ENCODE data around the gene LGR6.
"Not testable (repeated sequence)": the region's sequence is repeated elsewhere in the genome, so short reads cannot be mapped to it uniquely, and the experiment has no call there.

The LGR6 gene

GRCh38 chr1:202241376-202242079, 47.9 kb downstream of the LGR6 start:
- no peak for DNase-seq

DNA sequence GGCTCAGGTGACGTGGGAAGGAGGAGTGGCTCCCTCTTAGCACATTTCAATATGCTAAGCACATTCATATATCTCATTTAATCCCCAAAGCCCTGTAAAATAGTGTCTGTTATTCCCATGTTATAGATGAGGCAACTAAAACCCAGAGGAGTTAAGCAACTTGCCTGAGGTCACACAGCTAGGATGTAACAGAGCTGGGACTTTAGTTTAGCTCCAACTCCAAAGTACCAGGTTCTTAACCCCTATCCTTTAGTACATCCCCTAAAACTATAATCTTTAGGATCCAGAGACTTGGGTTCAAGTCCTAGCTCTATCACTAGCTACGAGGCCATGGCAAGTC, 48.5 kb downstream of the LGR6 start:
- no peak for DNase-seq

DNA sequence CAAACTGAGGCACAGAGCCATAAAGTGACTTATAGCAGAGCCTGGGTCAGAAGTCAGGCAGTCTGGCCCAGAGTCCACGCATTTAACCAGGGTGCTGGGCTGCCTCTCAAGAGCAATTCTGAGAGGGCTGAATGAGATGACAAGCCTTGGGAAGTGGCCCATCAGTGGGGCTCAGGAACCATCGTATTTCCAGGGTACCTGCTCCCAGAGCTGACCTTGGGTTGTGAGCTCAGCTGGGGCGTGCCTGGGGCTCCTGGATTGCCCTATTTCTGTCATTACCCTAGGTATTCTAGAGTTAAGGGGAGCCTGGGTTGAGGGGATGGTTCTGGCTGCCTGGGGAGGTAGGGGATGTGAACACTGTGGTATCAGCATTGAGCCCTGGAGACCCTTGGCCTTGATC, 49.4 kb downstream of the LGR6 start:
- DNase-seq, result no peak

DNA sequence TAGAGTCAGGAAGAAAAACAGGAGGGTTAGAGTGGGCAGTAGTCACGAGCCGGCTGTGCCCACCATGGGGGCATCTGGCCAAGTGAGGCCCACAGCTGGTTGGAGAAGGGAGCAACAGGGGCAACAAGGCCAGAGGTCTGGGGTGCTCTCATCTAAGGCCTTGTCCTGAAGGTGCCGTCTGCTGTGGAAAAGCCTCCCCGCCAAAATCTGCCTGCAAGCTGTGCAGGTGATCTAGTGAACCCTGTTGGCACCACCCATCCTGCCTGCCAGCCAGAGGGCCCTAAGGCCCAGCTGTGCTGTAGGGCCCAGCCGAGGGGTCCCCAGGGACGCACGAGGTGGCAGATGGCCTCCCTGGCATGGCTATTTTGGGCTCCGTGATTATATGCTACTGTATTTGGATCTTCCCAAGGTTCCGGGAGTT, 51.3 kb downstream of the LGR6 start:
- DNase-seq, result no peak

DNA sequence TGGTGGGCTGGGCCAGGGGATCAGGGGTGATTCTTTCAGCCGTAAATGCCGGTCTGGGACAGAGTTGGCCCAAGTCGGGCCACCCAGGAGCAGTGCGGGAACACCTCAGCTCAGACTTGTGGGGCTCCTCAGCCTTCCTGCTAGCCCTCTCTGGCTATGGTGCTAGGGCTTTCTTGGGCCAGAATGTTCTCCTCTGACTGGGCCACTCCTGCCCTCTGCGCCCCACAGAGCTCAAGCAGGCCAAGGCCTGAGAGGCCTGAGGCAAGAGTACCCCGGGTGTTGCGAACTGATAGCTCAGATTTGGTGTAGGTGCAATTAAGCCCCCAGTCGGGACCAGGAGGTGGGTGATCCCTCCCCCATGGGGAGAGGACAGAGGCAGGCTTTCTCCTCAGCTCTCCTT, 51.8 kb downstream of the LGR6 start:
- DNase-seq, result no peak

DNA sequence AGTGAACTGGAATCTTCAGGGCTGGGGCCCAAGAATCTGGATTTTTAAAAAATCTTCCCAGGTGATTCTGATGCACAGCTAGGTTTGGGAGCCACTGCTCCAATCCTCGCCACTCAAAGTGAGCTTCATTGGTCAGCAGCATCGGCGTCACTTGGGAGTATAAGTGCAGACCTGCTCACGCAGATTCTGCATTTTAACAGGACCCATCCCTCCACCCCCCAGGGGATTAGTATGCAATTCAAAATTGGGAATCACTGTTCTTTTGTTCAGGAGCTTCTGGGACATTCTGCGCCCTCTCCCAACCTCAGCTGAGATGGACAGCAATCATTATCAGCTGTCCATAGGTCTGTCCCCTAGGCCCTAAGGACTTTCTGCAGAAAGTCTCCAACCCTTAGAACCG, 53.5 kb downstream of the LGR6 start:
- DNase-seq, result no peak

GRCh38 chr1:202247837-202248795, 54.5 kb downstream of the LGR6 start:
- no peak for DNase-seq

DNA sequence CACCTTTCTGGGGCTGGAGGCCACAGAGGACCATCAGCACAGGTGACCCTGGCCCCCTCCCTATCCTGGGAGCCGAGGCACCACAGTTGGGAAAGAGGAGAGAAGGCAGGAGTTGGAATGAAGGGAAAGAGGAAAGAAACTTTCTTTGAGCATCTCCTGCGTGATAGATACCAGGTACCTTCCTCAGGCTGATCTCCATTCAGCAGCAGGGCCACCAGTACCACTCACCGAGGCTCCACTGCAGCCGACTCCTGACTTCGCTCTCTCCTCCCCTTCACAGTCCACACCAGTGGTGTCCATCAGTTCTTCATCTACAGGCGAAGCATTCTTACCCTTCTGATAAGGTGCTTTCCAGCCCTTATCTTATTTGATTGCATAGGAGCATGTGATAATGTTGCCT, 55.3 kb downstream of the LGR6 start:
- no peak for DNase-seq

DNA sequence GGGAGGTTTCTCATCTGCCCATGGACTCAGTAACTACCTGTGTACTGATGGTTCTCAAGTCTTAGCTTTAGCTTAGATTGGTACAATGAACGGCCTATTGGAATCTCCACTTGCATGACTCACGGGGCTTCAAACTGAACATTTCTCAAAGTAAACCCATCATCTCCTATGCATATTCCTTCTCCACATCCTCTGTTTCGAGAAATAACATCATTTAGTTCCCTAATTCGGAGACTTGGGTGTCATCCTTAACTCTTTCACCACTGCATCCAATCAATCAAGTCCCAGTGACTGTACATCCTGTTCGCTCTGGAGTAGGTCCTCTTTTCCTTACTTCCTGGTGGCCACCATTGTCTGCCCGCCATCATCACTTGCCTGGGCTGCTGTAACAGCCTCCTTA, 55.8 kb downstream of the LGR6 start:
- DNase-seq, result no peak

DNA sequence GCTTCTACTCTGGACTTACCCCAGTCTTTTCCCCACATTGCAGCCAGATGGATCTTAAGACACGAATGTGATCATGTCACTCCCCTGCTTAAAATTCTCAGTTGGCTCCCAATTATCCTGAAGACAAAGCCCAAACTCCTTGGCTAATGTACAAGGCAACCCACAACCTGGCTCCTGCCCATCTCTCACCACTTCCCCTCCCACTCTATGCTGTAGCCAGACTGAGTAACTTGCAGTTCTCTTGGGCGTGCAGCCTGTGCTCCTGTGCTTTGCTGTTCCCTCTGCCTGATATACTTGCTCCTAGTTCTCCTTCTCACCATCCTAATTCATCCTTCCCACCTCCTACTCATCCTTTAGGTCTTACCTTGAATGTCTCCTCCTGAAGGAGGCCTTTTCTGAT, 56.2 kb downstream of the LGR6 start:
- DNase-seq, result no peak

DNA sequence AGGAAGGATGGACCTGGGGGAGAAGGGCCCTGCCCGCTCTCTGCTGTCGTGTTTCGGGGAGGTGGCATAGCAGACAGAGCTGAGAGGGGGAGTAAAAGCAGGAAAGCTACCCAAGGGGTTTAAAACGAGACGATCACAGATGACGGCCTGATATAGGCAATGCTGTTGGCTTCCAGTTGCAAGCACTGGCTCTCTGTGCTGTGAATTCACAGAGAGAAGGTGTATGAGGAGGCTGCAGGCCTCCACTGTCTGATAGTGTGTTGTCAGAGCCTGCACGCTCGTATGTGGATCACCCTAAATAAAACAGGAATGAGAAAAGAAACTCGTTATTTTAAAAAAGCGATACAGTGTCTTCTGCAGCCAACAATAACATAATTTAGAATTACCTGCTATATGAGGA, 57.4 kb downstream of the LGR6 start:
- DNase-seq, result no peak

- DNase-seq, result no peak
Measured at GRCh38 chr1:202251424-202252256, 58.0 kb downstream of the LGR6 start.

DNA sequence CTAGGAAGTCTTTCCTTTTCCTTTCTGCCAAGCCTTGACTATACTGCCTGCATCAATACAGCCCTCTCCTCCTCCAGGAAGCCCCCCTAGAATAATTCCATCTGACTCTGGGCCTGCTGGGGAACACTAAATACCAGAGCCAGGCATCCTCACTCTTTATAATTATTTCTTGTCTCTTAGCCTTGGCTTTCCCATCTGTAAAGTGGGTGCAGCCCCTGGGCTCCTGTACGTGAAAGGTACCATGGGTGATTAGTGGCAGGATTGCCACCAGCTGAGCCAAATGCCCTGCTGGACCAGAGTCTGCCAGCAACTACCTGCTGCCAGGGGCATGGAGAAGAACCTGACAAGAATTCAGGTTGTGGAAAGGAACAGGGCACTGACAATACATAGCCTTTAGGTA, 58.7 kb downstream of the LGR6 start:
- no peak for DNase-seq

DNA sequence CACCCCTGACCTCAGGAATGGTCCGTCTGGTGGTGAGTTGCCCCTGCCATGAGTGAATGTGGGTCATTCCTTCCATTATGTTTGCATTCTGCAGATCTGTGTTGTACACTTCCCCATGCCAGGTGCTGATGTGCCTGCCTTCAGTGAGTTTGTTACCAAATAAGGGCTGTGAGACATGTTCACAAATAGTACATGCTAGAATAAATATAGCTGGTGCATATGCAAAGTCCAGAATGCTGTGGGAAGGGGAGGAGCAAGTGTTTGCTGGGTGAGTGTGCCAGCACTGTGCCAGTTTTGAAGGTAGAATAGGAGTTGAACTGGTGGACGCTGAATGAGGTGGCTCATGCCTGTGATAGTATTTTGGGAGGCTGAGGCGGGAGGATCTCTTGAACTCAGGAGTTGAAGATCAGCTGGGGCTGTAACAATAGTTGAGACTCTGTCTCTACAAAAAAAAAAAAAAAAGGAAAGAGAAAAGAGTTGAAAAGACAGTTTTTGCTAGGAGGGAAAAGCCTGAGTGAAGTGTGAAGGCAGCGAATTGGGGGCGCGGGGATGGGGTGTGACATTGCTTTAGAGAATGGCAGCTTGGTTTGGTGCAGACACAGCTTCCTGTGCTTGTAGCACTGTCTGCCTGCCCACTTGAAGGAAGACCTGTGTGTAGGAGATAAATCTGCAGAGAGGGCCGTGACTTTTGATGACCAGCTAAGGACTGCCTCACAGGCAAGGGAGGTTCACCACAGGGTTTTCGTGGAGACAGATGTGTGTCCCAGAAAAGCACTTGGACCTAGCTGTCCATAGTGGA, 61.1 kb downstream of the LGR6 start:
- DNase-seq, result no peak

GRCh38 chr1:202255343-202255742, 61.7 kb downstream of the LGR6 start:
- no peak for DNase-seq

GRCh38 chr1:202259705-202260104, 66.1 kb downstream of the LGR6 start:
- DNase-seq, result no peak

DNA sequence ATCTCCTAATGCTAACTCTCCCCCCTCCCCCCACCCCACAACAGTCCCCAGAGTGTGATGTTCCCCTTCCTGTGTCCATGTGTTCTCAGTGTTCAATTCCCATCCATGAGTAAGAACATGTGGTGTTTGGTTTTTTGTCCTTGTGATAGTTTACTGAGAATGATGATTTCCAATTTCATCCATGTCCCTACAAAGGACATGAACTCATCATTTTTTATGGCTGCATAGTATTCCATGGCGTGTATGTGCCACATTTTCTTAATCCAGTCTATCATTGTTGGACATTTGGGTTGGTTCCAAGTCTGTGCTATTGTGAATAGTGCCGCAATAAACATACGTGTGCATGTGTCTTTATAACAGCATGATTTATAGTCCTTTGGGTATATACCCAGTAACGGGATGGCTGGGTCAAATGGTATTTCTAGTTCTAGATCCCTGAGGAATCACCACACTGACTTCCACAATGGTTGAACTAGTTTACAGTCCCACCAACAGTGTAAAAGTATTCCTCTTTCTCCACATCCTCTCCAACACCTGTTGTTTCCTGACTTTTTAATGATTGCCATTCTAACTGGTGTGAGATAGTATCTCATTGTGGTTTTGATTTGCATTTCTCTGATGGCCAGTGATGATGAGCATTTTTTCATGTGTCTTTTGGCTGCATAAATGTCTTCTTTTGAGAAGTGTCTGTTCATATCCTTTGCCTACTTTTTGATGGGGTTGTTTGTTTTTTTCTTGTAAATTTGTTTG, 67.8 kb downstream of the LGR6 start:
- DNase-seq, result not testable (repeated sequence)

GRCh38 chr1:202263628-202264027, 70.0 kb downstream of the LGR6 start:
- DNase-seq, result no peak

DNA sequence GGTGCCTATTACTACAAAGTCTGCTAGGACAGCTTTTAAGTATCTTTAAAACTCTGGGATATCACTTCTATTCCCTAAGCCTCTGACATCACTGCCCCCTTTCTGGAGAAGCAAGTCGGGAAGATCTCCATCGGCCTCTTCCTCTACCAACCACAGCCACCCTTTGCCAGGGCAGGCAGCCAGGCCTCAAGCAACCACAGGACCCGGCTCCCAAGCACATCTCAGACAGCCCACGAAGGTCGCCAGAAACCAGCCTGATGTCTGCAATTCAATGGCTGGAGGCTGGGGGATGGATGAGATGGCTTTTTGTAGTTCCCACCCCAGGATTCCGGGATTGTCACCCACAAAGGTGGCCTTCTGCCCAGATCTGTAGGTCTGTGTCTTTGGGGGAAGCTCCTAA, 70.7 kb downstream of the LGR6 start:
- DNase-seq, result no peak

DNA sequence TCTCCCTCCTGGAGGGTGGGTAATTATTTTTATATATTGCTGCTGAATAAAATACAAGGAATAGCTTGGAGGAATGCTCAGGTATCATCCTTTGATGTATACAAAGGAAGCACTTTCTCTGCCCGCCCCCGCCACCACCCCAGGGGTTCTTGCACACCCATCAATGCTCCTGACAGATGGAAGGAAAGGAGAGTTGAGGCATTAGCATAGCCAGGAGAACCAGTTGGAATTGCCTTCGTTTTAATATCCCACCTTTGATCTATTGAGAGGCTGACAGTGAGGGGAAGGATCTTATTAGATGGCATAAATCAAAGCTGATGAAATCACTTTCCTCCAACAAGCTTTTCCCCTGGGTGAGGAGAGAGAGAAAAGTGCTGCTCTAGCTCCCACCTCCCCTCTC, 71.1 kb downstream of the LGR6 start:
- DNase-seq, result no peak

DNA sequence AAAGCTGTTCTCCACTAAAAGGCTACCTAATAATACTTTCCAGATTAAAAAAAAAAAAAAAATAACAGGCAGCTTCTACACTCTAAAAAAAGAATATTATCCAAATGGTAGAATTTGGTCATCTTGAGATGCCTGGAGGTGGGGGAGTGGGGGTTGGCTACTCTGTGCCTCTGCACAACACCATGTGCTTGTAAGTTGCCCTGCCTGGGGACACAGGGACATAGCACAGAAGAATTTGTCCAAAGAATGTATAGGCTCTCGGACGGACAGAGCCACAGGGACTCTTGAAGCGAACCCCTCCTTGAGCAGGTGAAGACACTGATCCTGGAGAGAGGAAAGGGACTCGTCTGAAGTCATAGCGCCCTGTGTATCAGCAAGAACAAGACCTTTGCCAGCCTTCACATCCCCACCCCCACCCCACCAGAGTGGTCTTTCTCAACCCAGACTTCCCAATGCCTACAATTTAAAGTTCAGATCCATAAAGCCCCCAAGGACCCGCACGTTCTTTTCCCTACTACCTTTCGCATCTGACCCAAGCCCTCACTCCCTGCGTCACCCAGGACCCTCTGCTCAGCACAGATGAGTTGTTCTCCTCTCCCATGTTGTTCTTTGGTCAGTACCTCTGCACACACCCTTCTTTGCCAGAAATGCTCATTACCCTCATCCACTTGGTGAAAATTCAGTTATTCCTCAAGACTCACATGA, 72.6 kb downstream of the LGR6 start:
- DNase-seq, result no peak
